ENCODE results near the gene IFNLR1.

The IFNLR1 gene

DNA sequence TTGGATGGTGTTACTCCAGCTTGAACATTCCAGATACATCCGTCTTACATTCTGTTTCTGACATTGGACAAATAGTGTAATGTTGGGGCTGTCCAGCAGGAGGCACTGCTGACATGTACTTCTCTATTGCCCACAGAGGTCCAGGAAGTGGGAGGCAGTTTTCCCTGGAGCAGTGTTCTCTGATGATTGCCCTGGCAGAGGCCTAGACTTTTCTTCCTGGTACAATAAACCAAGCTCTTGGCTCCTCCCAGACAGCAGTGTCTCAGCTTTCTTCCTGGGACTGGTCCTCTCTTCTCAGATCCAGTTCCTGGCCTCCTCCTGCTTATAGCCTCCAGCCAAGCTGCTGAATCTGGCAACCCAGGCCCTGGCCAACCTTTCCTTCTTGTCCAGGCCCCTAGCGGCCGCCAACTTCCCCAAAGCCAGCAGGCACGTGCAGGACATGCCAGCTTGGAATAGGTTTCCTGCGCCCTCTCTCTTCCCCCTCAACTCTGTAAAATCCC, 14.9 kb upstream of the IFNLR1 start:
- peak overlapping the region; percentile 96; the same call in 1 of the 2 replicates for H3K27ac ChIP-seq (ENCODE audit: low read length)
- no peaks in the 10 kb centered on the region for H3K9me2 ChIP-seq (replicated peaks; ENCODE audit: insufficient read depth, low read length)
- H3K79me2 ChIP-seq (ENCODE audit: low read length), result no peaks in the 10 kb centered on the region
- H2AFZ ChIP-seq (ENCODE audit: low read length), result no peak overlapping the region
- TF ChIP-seq EZH2phosphoT487 (IDR thresholded peaks at IDR 0.05; ENCODE audit: low read length) (no peak), EZH2 (optimal IDR thresholded peaks at IDR 0.05; ENCODE audit: low read depth, low read length) (no peak)
- TF ChIP-seq, protein P1, sequence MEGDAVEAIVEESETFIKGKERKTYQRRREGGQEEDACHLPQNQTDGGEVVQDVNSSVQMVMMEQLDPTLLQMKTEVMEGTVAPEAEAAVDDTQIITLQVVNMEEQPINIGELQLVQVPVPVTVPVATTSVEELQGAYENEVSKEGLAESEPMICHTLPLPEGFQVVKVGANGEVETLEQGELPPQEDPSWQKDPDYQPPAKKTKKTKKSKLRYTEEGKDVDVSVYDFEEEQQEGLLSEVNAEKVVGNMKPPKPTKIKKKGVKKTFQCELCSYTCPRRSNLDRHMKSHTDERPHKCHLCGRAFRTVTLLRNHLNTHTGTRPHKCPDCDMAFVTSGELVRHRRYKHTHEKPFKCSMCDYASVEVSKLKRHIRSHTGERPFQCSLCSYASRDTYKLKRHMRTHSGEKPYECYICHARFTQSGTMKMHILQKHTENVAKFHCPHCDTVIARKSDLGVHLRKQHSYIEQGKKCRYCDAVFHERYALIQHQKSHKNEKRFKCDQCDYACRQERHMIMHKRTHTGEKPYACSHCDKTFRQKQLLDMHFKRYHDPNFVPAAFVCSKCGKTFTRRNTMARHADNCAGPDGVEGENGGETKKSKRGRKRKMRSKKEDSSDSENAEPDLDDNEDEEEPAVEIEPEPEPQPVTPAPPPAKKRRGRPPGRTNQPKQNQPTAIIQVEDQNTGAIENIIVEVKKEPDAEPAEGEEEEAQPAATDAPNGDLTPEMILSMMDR (IDR thresholded peaks at IDR 0.05; ENCODE audit: low read length), result peak; percentile 88
- no peaks in the 10 kb centered on the region for H4K20me1 ChIP-seq (ENCODE audit: insufficient read depth, low read length)
- H3K36me3 ChIP-seq (replicated peaks; ENCODE audit: insufficient read depth, low read length), result no peaks in the 10 kb centered on the region
- H3K4me2 ChIP-seq (ENCODE audit: low read depth, low read length), result no peak overlapping the region
- peaks cover 50% of the 10 kb centered on the region for H3F3A ChIP-seq (ENCODE audit: insufficient read depth, low read length)
- no peak overlapping the region for H3K4me3 ChIP-seq (ENCODE audit: low read length)
- peaks cover 80% of the 10 kb centered on the region for H3K4me1 ChIP-seq (ENCODE audit: low read length)
- no peak overlapping the region for H3K9ac ChIP-seq (ENCODE audit: low read length)
- DNase-seq, result peak; percentile 57
- H3K9me3 ChIP-seq (replicated peaks; ENCODE audit: insufficient read depth, low read length), result no peaks in the 10 kb centered on the region
- no peaks in the 10 kb centered on the region for H3K27me3 ChIP-seq (replicated peaks; ENCODE audit: insufficient read depth, low read length)

DNA sequence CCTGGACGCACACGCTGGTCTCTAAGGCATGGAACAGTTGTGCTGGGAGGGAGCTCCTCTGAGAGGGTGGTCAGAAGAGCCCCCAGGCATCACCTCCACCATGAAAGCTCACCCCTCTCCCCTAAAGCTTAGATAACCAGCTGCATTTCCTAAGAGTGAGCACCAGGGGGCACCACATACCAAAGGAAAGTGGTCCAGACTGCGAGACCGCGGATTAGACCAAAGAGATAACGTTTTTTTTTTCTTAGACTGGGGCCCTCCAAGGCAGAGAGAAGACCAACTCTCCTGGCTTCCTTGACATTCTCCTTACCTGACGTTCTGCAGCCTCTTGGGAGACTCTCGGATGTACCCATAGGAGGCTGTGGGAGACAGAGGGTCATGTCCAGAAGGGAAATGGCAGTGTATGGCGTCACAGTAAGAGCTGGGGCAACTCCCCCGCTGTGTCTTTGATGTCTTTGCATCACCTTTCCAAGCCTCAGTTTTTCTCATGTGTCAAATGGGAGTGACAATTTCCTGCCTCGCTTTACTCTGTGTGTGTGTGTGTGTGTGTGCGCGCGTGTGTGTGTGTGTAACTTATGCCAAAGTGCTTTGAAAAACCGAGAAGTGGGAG, 12.3 kb upstream of the IFNLR1 start:
- H3F3A ChIP-seq (ENCODE audit: insufficient read depth, low read length), result peaks cover 30% of the 10 kb centered on the region
- no peaks in the 10 kb centered on the region for H3K36me3 ChIP-seq (replicated peaks; ENCODE audit: insufficient read depth, low read length)
- no peaks in the 10 kb centered on the region for H3K27me3 ChIP-seq (replicated peaks; ENCODE audit: insufficient read depth, low read length)
- peak overlapping the region; percentile 54; the same call in 1 of the 2 replicates for H2AFZ ChIP-seq (ENCODE audit: low read length)
- H3K79me2 ChIP-seq (ENCODE audit: low read length), result no peaks in the 10 kb centered on the region
- TF ChIP-seq, protein P1 (IDR thresholded peaks at IDR 0.05; ENCODE audit: low read length), result peak; percentile 82
- TF ChIP-seq EZH2 (optimal IDR thresholded peaks at IDR 0.05; ENCODE audit: low read depth, low read length), result no peak
- H3K27ac ChIP-seq (ENCODE audit: low read length), result no peak overlapping the region; the same call in 1 of the 2 replicates
- peak; percentile 73 for DNase-seq
- H3K9me3 ChIP-seq (replicated peaks; ENCODE audit: insufficient read depth, low read length), result no peaks in the 10 kb centered on the region
- H3K4me3 ChIP-seq (ENCODE audit: low read length), result no peak overlapping the region
- peak overlapping the region; percentile 27; the same call in 1 of the 2 replicates for H3K9ac ChIP-seq (ENCODE audit: low read length)
- peaks cover 58% of the 10 kb centered on the region for H3K4me1 ChIP-seq (ENCODE audit: low read length)
- no peaks in the 10 kb centered on the region for H4K20me1 ChIP-seq (ENCODE audit: insufficient read depth, low read length)
- peak overlapping the region; percentile 64 for H3K4me2 ChIP-seq (ENCODE audit: low read depth, low read length)
- no peaks in the 10 kb centered on the region for H3K9me2 ChIP-seq (replicated peaks; ENCODE audit: insufficient read depth, low read length)

DNA sequence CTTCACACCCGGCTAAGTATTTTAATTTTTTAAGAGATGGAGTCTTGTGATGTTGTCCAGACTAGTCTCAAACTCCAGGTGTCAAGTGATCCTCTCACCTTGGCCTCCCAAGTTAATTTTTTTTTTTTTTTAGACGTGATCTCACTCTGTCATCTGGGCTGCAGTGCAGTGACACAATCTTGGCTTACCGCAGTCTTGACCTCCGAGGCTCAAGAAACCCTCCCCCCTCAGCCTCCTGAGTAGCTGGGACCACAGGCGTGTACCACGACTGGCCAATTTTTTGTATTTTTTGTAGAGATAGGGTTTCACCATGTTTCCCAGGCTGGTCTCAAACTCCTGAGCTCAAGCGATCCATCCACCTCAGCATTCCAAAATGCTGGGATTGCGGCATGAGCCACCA, 11.7 kb upstream of the IFNLR1 start:
- no peak overlapping the region for H3K4me3 ChIP-seq (ENCODE audit: low read length)
- H3K36me3 ChIP-seq (replicated peaks; ENCODE audit: insufficient read depth, low read length), result no peaks in the 10 kb centered on the region
- no peaks in the 10 kb centered on the region for H3K9me2 ChIP-seq (replicated peaks; ENCODE audit: insufficient read depth, low read length)
- H3K9ac ChIP-seq (ENCODE audit: low read length), result no peak overlapping the region; the same call in 1 of the 2 replicates
- peaks cover 25% of the 10 kb centered on the region for H3F3A ChIP-seq (ENCODE audit: insufficient read depth, low read length)
- TF ChIP-seq EZH2 (optimal IDR thresholded peaks at IDR 0.05; ENCODE audit: low read depth, low read length), result no peak
- no peak for TF ChIP-seq EZH2phosphoT487 (IDR thresholded peaks at IDR 0.05; ENCODE audit: low read length)
- TF ChIP-seq, protein P1 (IDR thresholded peaks at IDR 0.05; ENCODE audit: low read length), result no peak
- H3K4me2 ChIP-seq (ENCODE audit: low read depth, low read length), result 0 out of 2 replicates have a peak overlapping the region, but pooled peaks have one; percentile 64
- H2AFZ ChIP-seq (ENCODE audit: low read length), result no peak overlapping the region
- no peaks in the 10 kb centered on the region for H3K79me2 ChIP-seq (ENCODE audit: low read length)
- no peaks in the 10 kb centered on the region for H4K20me1 ChIP-seq (ENCODE audit: insufficient read depth, low read length)
- H3K27me3 ChIP-seq (replicated peaks; ENCODE audit: insufficient read depth, low read length), result no peaks in the 10 kb centered on the region
- H3K4me1 ChIP-seq (ENCODE audit: low read length), result peaks cover 52% of the 10 kb centered on the region
- H3K9me3 ChIP-seq (replicated peaks; ENCODE audit: insufficient read depth, low read length), result no peaks in the 10 kb centered on the region
- peak overlapping the region; percentile 22; the same call in 1 of the 2 replicates for H3K27ac ChIP-seq (ENCODE audit: low read length)
- DNase-seq, result peak; percentile 66

Measured in MM.1S (cell line).